IMR-90 (cell line): Measurements from ENCODE around the gene SCYGR2. TPM values are rescaled to one million over a fixed set of nuclear protein-coding genes. Genes with fewer than 3 reads are reported as not detected.
A peak's percentile ranks its signal among the peaks of the same experiment; 100 is the strongest.

Experiments
- ATAC-seq: fragments of 200-7000 bp; cut with Tn5 transposase; 2 replicates; pipeline ENCODE4 v1.9.1; 2020; ENCODE audit warnings: low read depth, mild to moderate bottlenecking, moderate library complexity
- BruUV-seq: library from RNA; stranded (reverse); fragments of 400-500 nt; replicated peaks from 2 replicates; lab custom pipeline; 2021; lab: Mats Ljungman, UMichigan
- CTCF ChIA-PET: fragments of 300-600 bp; formaldehyde crosslinking; extraction: SDS; loops from one replicate; lab custom pipeline; 2021; ENCODE audit warnings: antibody characterized with exemption; lab: Yijun Ruan, JAX
- POLR2A ChIA-PET: fragments of 300-600 bp; sonication (Branson Sonifier 250); formaldehyde crosslinking; loops from one replicate; lab custom pipeline; 2022; ENCODE audit warnings: antibody characterized with exemption; ENCODE audit not compliant: unreplicated experiment; lab: Charles Lee
- DNase-seq: peaks from one replicate; pipeline ENCODE4 v3.0.0; 2013
- H2AFZ ChIP-seq: replicated peaks from 2 replicates; pipeline ENCODE3; 2013; ENCODE audit warnings: low read length, mild to moderate bottlenecking; ENCODE audit not compliant: poor library complexity
- H2AK5ac ChIP-seq: 2 replicates; pipeline ENCODE4 v1.6.1; 2013; ENCODE audit warnings: low read depth, low read length, inconsistent platforms
- H2AK9ac ChIP-seq: replicated peaks from 2 replicates; pipeline ENCODE3; 2013; ENCODE audit warnings: mild to moderate bottlenecking, low read depth, low read length, moderate library complexity; ENCODE audit not compliant: poor library complexity
- H2BK120ac ChIP-seq: 2 replicates; pipeline ENCODE4 v1.6.1; 2013; ENCODE audit warnings: low read depth, low read length, inconsistent platforms
- H2BK15ac ChIP-seq: 3 replicates; pipeline ENCODE4 v1.6.1; 2013; ENCODE audit warnings: low read depth, low read length, inconsistent platforms
- H2BK20ac ChIP-seq: 2 replicates; pipeline ENCODE4 v1.6.1; 2013; ENCODE audit warnings: low read depth, mild to moderate bottlenecking, inconsistent platforms, low read length, moderate library complexity
- H2BK5ac ChIP-seq: 2 replicates; pipeline ENCODE4 v1.6.1; 2013; ENCODE audit warnings: mild to moderate bottlenecking, low read depth, low read length, inconsistent platforms; ENCODE audit not compliant: poor library complexity, severe bottlenecking
- H3K14ac ChIP-seq: replicated peaks from 2 replicates; pipeline ENCODE4 v1.6.1; 2013; ENCODE audit warnings: low read depth, low read length, inconsistent platforms
- H3K18ac ChIP-seq: 2 replicates; pipeline ENCODE4 v1.6.1; 2013; ENCODE audit warnings: low read depth, low read length, control low read depth
- H3K23ac ChIP-seq: 2 replicates; pipeline ENCODE4 v1.6.1; 2013; ENCODE audit warnings: low read depth, low read length, inconsistent platforms
- H3K27ac ChIP-seq: 2 replicates; pipeline ENCODE4 v1.5.1; 2013; ENCODE audit warnings: mild to moderate bottlenecking, control low read depth, low read length; ENCODE audit not compliant: insufficient read depth
- H3K27me3 ChIP-seq: 2 replicates; pipeline ENCODE4 v1.6.1; 2013; ENCODE audit warnings: low read length; ENCODE audit not compliant: control insufficient read depth, insufficient read depth
- H3K36me3 ChIP-seq: 2 replicates; pipeline ENCODE4 v1.6.1; 2013; ENCODE audit warnings: low read length, mixed read lengths; ENCODE audit not compliant: control insufficient read depth, insufficient read depth
- H3K4ac ChIP-seq: 2 replicates; pipeline ENCODE4 v1.6.1; 2013; ENCODE audit warnings: low read depth, low read length, inconsistent platforms
- H3K4me1 ChIP-seq: 2 replicates; pipeline ENCODE4 v1.6.1; 2013; ENCODE audit warnings: low read length, mixed read lengths; ENCODE audit not compliant: control insufficient read depth, insufficient read depth
- H3K4me2 ChIP-seq: 2 replicates; pipeline ENCODE4 v1.6.1; 2013; ENCODE audit warnings: low read depth, mild to moderate bottlenecking, control low read depth, low read length, moderate library complexity
- H3K4me3 ChIP-seq: 2 replicates; pipeline ENCODE4 v1.5.1; 2013; ENCODE audit warnings: low read depth, mild to moderate bottlenecking, control low read depth, low read length, moderate library complexity; ENCODE audit not compliant: insufficient read depth
- H3K56ac ChIP-seq: 2 replicates; pipeline ENCODE4 v1.6.1; 2013; ENCODE audit warnings: low read length, inconsistent platforms; ENCODE audit not compliant: insufficient read depth; ENCODE audit errors: extremely low read depth
- H3K79me1 ChIP-seq, 2 experiments: 2 replicates each; pipeline ENCODE4 v1.6.1; 2013; ENCODE audit warnings: low read length in 2 of 2, inconsistent platforms in 1 of 2, low read depth in 1 of 2
- H3K9ac ChIP-seq: 2 replicates; pipeline ENCODE4 v1.6.1; 2013; ENCODE audit warnings: low read depth, low read length, control low read depth
- H3K9me1 ChIP-seq: 2 replicates; pipeline ENCODE4 v1.6.1; 2013; ENCODE audit warnings: low read length, inconsistent platforms; ENCODE audit not compliant: insufficient read depth
- H3K9me3 ChIP-seq: 2 replicates; pipeline ENCODE4 v1.6.1; 2013; ENCODE audit warnings: low read length; ENCODE audit not compliant: control insufficient read depth, insufficient read depth
- H4K20me1 ChIP-seq: 2 replicates; pipeline ENCODE4 v1.6.1; 2013; ENCODE audit warnings: low read length, inconsistent platforms; ENCODE audit not compliant: insufficient read depth
- H4K5ac ChIP-seq: 2 replicates; pipeline ENCODE4 v1.6.1; 2013; ENCODE audit warnings: mild to moderate bottlenecking, low read depth, low read length, control low read depth
- H4K8ac ChIP-seq, 2 experiments: 2 replicates each; pipeline ENCODE4 v1.6.1; 2013; ENCODE audit warnings: low read depth in 2 of 2, low read length in 2 of 2, control low read depth in 1 of 2, inconsistent platforms in 1 of 2
- H4K91ac ChIP-seq: 2 replicates; pipeline ENCODE4 v1.6.1; 2013; ENCODE audit warnings: low read depth, low read length, inconsistent platforms; ENCODE audit not compliant: insufficient read depth
- CEBPB ChIP-seq: IDR thresholded peaks from 2 replicates; pipeline ENCODE4 v1.6.1; 2012; ENCODE audit warnings: low read depth, low read length, improper control_type of control experiment
- RFX5 ChIP-seq: IDR thresholded peaks from 2 replicates; pipeline ENCODE4 v1.8.0; 2012; ENCODE audit warnings: low read depth, mild to moderate bottlenecking, low read length, moderate library complexity
- WGBS, 2 experiments: methylation state at CpG; one replicate each; pipeline versions ENCODE4 v1.1.5 to v1.1.7; 2013; ENCODE audit warnings: missing lambda C conversion rate in 2 of 2; ENCODE audit not compliant: insufficient read length in 1 of 2; ENCODE audit errors: extremely low coverage in 2 of 2; 5-methylcytosine and 5-hydroxymethylcytosine counted together
- dilution Hi-C: fragments of 300-500 bp; cut with HindIII; formaldehyde crosslinking; loops from one replicate; pipeline ENCODE4 v1.14.3; 2018; ENCODE audit warnings: low sequenced_read_pairs; ENCODE audit not compliant: unreplicated experiment
- in situ Hi-C: fragments of 300-500 bp; cut with MboI; formaldehyde crosslinking; loops from 3 replicates; pipeline ENCODE4 v1.14.3; 2019; ENCODE audit warnings: low sequenced_read_pairs, inconsistent platforms, mixed read lengths
- intact Hi-C: fragments of 100-400 bp; cut with micrococcal nuclease; formaldehyde crosslinking; loops from 2 replicates; pipeline ENCODE4 v1.10.0; 2022
- polyA plus RNA-seq, 3 experiments: library from polyadenylated mRNA; depleted of rRNA; stranded (reverse); fragments of >200 nt; gene quantifications; 2 replicates each; pipeline ENCODE4 v1.2.3, GENCODE V29; 2012; ENCODE audit warnings: low replicate concordance in 1 of 3
- total RNA-seq: library from RNA; depleted of rRNA; stranded (reverse); fragments of >200 nt; gene quantifications from 2 replicates; pipeline ENCODE4 v1.2.3, GENCODE V29; 2012

SCYGR2 gene
- total and polyA plus RNA-seq, 2 of the 4 experiments (the other 2 are of a cell fraction), result not detected

- H4K91ac ChIP-seq, result no peak overlapping the region
- intact Hi-C loops, result no loop called here
- no peaks in the 10 kb centered on the region for H3K9me1 ChIP-seq
- H3K4me2 ChIP-seq, result no peak overlapping the region
- ChIA-PET CTCF (no interaction called here), POLR2A (no interaction called here)
- no TSS peak for BruUV-seq
- no peaks in the 10 kb centered on the region for H3K36me3 ChIP-seq
- TF ChIP-seq CEBPB (peak; percentile 55), RFX5 (no peak)
- in situ Hi-C loops, result no loop called here
- H2BK5ac ChIP-seq, result no peak overlapping the region
- DNase-seq (no peak), ATAC-seq (no peak)
- H3K23ac ChIP-seq, result no peak overlapping the region
- no peak overlapping the region for H3K27ac ChIP-seq
- no peak overlapping the region for H3K56ac ChIP-seq
- no peaks in the 10 kb centered on the region for H3K4me1 ChIP-seq
- H3K4ac ChIP-seq, result no peak overlapping the region
- dilution Hi-C loops, result no loop called here
- H2BK15ac ChIP-seq, result no peak overlapping the region
- no CpG with 5 or more reads among the region's 1 CpG for WGBS, 2 experiments
- H3K4me3 ChIP-seq, result no peak overlapping the region
- H3K27me3 ChIP-seq, result peaks cover 2% of the 10 kb centered on the region; the same call in 1 of the 2 replicates
- H2AK5ac ChIP-seq, result no peak overlapping the region
- H3K9me3 ChIP-seq, result no peaks in the 10 kb centered on the region
- H2BK20ac ChIP-seq, result no peak overlapping the region
- no peak overlapping the region for H3K14ac ChIP-seq
- no peak overlapping the region for H2AFZ ChIP-seq
- no peak overlapping the region for H4K8ac ChIP-seq
- H4K20me1 ChIP-seq, result no peaks in the 10 kb centered on the region
- no peak overlapping the region for H3K18ac ChIP-seq
- H3K9ac ChIP-seq, result no peak overlapping the region
- H2AK9ac ChIP-seq, result no peak overlapping the region
- no peak overlapping the region for H2BK120ac ChIP-seq
- no peaks in the 10 kb centered on the region for H3K79me1 ChIP-seq
- H4K5ac ChIP-seq, result no peak overlapping the region
Measured at GRCh38 chr2:227592694-227593387, 5.9 kb upstream of the SCYGR2 start.
